K562 (cell line): Measurements from ENCODE around the gene CDC45. TPM values are rescaled to one million over a fixed set of nuclear protein-coding genes. Genes with fewer than 3 reads are reported as not detected.

ENCODE experiments used
- ADNP ChIP-seq: fragments of 200-800 bp; sonication (Bioruptor generic); IDR thresholded peaks from 2 replicates; pipeline ENCODE4 v1.6.1; 2016; ENCODE audit warnings: missing genetic modification characterization, missing compliant biosample characterization
- ARID3A ChIP-seq: IDR thresholded peaks from 2 replicates; pipeline ENCODE4 v1.6.1; 2012; ENCODE audit warnings: low read depth, low read length, improper control_type of control experiment, borderline replicate concordance
- BACH1 ChIP-seq: fragments of 200-800 bp; sonication (Bioruptor generic); IDR thresholded peaks from 2 replicates; pipeline ENCODE4 v1.6.1; 2016; ENCODE audit warnings: missing genetic modification characterization, missing compliant biosample characterization
- CREBBP ChIP-seq: IDR thresholded peaks from one replicate; pipeline ENCODE4 v1.6.1; 2012; ENCODE audit warnings: low read depth, mild to moderate bottlenecking, control low read depth, inconsistent platforms, low read length
- CUX1 ChIP-seq: fragments of 200-800 bp; sonication (Bioruptor generic); IDR thresholded peaks from 2 replicates; pipeline ENCODE4 v1.6.1; 2016; ENCODE audit warnings: missing genetic modification characterization, missing compliant biosample characterization
- EGR1 ChIP-seq: fragments of 450-650 bp; conservative IDR thresholded peaks from 2 replicates; pipeline ENCODE4 v1.6.1; 2017; ENCODE audit warnings: mild to moderate bottlenecking
- ESRRB ChIP-seq: fragments of 250-450 bp; sonication (Bioruptor Pico); IDR thresholded peaks from 2 replicates; pipeline ENCODE4 v1.5.0; 2020; ENCODE audit warnings: mild to moderate bottlenecking, moderate library complexity, borderline replicate concordance
- ETV1 ChIP-seq: fragments of 450-650 bp; conservative IDR thresholded peaks from 2 replicates; pipeline ENCODE4 v1.6.1; 2016; ENCODE audit warnings: missing genetic modification characterization, control low read depth, low read depth, missing compliant biosample characterization
- EZH2 ChIP-seq: IDR thresholded peaks from 2 replicates; pipeline ENCODE4 v1.6.1; 2012; ENCODE audit warnings: low read depth, mild to moderate bottlenecking, inconsistent platforms, low read length, borderline replicate concordance
- FOSL1 ChIP-seq: fragments of 200-800 bp; sonication (Bioruptor generic); conservative IDR thresholded peaks from 2 replicates; pipeline ENCODE4 v1.6.1; 2016; ENCODE audit warnings: missing genetic modification characterization, missing compliant biosample characterization
- FOXA3 ChIP-seq, 2 experiments: fragments of 450-650 bp in 1 of 2; sonication (generic) in 1 of 2; formaldehyde crosslinking; IDR thresholded peaks in 1 of 2; conservative IDR thresholded peaks in 1 of 2; 2 replicates each; pipeline versions ENCODE4 v1.4.0 to v1.8.0; 2020 to 2022; ENCODE audit warnings: mild to moderate bottlenecking in 2 of 2, missing genetic modification reagents in 1 of 2
- GABPB2 ChIP-seq: fragments of 250-450 bp; sonication (Bioruptor Pico); conservative IDR thresholded peaks from 2 replicates; pipeline ENCODE4 v1.5.1; 2021; ENCODE audit warnings: mild to moderate bottlenecking
- HIVEP1 ChIP-seq: fragments of 250-450 bp; sonication (Bioruptor Pico); IDR thresholded peaks from 2 replicates; pipeline ENCODE4 v1.4.0; 2020; ENCODE audit warnings: mild to moderate bottlenecking
- KLF16 ChIP-seq: IDR thresholded peaks from 2 replicates; pipeline ENCODE4 v1.6.1; 2016; ENCODE audit warnings: antibody characterized with exemption
- NR1H2 ChIP-seq: sonication (generic); formaldehyde crosslinking; IDR thresholded peaks from 2 replicates; pipeline ENCODE4 v1.4.0; 2020; ENCODE audit warnings: mild to moderate bottlenecking, missing genetic modification reagents
- NRF1 ChIP-seq, 2 experiments: fragments of 450-650 bp; IDR thresholded peaks in 1 of 2; conservative IDR thresholded peaks in 1 of 2; 2 replicates each; pipeline ENCODE4 v1.6.1; 2014; ENCODE audit warnings: mild to moderate bottlenecking in 2 of 2
- POLR2A ChIP-seq: fragments of 450-650 bp; conservative IDR thresholded peaks from 2 replicates; pipeline ENCODE4 v1.6.1; 2016
- POLR3G ChIP-seq: IDR thresholded peaks from 2 replicates; pipeline ENCODE4 v1.6.1; 2011; ENCODE audit not compliant: insufficient read length, insufficient replicate concordance; ENCODE audit errors: extremely low read depth
- POU5F1 ChIP-seq: fragments of 150-350 bp; IDR thresholded peaks from 2 replicates; pipeline ENCODE4 v1.6.1; 2014; ENCODE audit warnings: borderline replicate concordance, low read length, low read depth, mild to moderate bottlenecking; ENCODE audit not compliant: partially characterized antibody
- SMARCA5 ChIP-seq: fragments of 450-650 bp; IDR thresholded peaks from 2 replicates; pipeline ENCODE4 v1.6.1; 2016
- TGIF2 ChIP-seq: sonication (generic); formaldehyde crosslinking; IDR thresholded peaks from 2 replicates; pipeline ENCODE4 v1.8.1; 2022; ENCODE audit warnings: mild to moderate bottlenecking, missing genetic modification reagents, moderate library complexity
- ZBTB17 ChIP-seq: fragments of 450-650 bp; formaldehyde crosslinking; IDR thresholded peaks from 2 replicates; pipeline ENCODE4 v1.4.0; 2020; ENCODE audit warnings: mild to moderate bottlenecking
- ZNF778 ChIP-seq: fragments of 450-650 bp; formaldehyde crosslinking; IDR thresholded peaks from 2 replicates; pipeline ENCODE4 v1.4.0; 2020; ENCODE audit warnings: mild to moderate bottlenecking, moderate library complexity
- polyA plus RNA-seq, 8 experiments: library from polyadenylated mRNA; depleted of rRNA in 4 of 8; stranded (reverse) in 5 of 8; unstranded in 3 of 8; fragments of >200 nt; fragmentation: Nextera tagmentation in 2 of 8; fragmentation: Illumina TruSeq in 1 of 8; extraction: Ambion mirVana in 2 of 8; extraction: Trizol in 1 of 8; gene quantifications; 2 replicates each; pipeline versions ENCODE4 v1.2.1 to v1.2.3, GENCODE V29; 2011 to 2014; ENCODE audit warnings: inconsistent platforms in 1 of 8, missing spikeins in 1 of 8
- total RNA-seq, 7 experiments: library from RNA; depleted of rRNA in 6 of 7; stranded (reverse); fragments of >200 nt in 6 of 7; fragmentation: Illumina TruSeq in 2 of 7; extraction: Trizol in 2 of 7; gene quantifications; 2 replicates each; pipeline versions ENCODE4 v1.2.1 to v1.2.3, GENCODE V29; 2011 to 2021; ENCODE audit warnings: low replicate concordance in 1 of 7

The CDC45 gene
- total and polyA plus RNA-seq, 9 of the 15 experiments (the other 6 are each of a cell fraction or from before 2014, with no cell fraction given) = 251 to 580 (median 410) TPM

- TF ChIP-seq FOSL1 (tag) (no peak), HIVEP1 (CRISPR knock-in tag) (no peak; the same call in 1 of the 2 replicates), CREBBP (no peak), ARID3A (no peak), EZH2 (no peak), POU5F1 (no peak), EGR1 (no peak), ZNF778 (CRISPR knock-in tag) (no peak), KLF16 (no peak), CUX1 (CRISPR knock-in tag) (no peak), BACH1 (tag) (no peak), ETV1 (no peak; the same call in 1 of the 2 replicates), NR1H2 (no peak), POLR2A (no peak), NRF1 (conservative IDR thresholded peaks at IDR 0.05 in 1 of 2, IDR thresholded peaks at IDR 0.05 in 1 of 2) (peak in 1 of 2 experiments; percentile 48; a peak in 2 of 4 replicates), ESRRB (CRISPR knock-in tag) (no peak), ZBTB17 (peak; percentile 80), SMARCA5 (0 out of 2 replicates have a peak, but pooled peaks have one; percentile 45), TGIF2 (CRISPR knock-in tag) (no peak), ADNP (no peak), GABPB2 (CRISPR knock-in tag) (peak; percentile 52; the same call in 1 of the 2 replicates), FOXA3 (CRISPR knock-in tag; conservative IDR thresholded peaks at IDR 0.05 in 1 of 2, IDR thresholded peaks at IDR 0.05 in 1 of 2) (no peak), POLR3G (no peak)
Measured at GRCh38 chr22:19448076-19448607, 31.6 kb upstream of the CDC45 start (continued).
